ENCODE results near the gene DSTN.

GRCh38 chr20:17608701-17609497, 39.0 kb downstream of the DSTN start:
- TF ChIP-seq, protein P1, sequence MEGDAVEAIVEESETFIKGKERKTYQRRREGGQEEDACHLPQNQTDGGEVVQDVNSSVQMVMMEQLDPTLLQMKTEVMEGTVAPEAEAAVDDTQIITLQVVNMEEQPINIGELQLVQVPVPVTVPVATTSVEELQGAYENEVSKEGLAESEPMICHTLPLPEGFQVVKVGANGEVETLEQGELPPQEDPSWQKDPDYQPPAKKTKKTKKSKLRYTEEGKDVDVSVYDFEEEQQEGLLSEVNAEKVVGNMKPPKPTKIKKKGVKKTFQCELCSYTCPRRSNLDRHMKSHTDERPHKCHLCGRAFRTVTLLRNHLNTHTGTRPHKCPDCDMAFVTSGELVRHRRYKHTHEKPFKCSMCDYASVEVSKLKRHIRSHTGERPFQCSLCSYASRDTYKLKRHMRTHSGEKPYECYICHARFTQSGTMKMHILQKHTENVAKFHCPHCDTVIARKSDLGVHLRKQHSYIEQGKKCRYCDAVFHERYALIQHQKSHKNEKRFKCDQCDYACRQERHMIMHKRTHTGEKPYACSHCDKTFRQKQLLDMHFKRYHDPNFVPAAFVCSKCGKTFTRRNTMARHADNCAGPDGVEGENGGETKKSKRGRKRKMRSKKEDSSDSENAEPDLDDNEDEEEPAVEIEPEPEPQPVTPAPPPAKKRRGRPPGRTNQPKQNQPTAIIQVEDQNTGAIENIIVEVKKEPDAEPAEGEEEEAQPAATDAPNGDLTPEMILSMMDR (IDR thresholded peaks at IDR 0.05): no peak
- TF ChIP-seq EZH2 (IDR thresholded peaks at IDR 0.05; ENCODE audit: borderline replicate concordance, insufficient read depth, low read depth, low read length, poor library complexity, severe bottlenecking): no peak

Measured in B cell (primary cell).